IPS DF 4.7 (cell line): ENCODE data around the gene MPDZ.
A peak's percentile ranks its signal among the peaks of the same experiment; 100 is the strongest.
"Not testable (repeated sequence)": the region's sequence is repeated elsewhere in the genome, so short reads cannot be mapped to it uniquely, and the experiment has no call there.

Experiments
- DNase-seq: peaks from one replicate; pipeline ENCODE4 v3.0.0-alpha.2; 2013; ENCODE audit warnings: low spot score; ENCODE audit errors: extremely low read depth

MPDZ gene

DNA sequence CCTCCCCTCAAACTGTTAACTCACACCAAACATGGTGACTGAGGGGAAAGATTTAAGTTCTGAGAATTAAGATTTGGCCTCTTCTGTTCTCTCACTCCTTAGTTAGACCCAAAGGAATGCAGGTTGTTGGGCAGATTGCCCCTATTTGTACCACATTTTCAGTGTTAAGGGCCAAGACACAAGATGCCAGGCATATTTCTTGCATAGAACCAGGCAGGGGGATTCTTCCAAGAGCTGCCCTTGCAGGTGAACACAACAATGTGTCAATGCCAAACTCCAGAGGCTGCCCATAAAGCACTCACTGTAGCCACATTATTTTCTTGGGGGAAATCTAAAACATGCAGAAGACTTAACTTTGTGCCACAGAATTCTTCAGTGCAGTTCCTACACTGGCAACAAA, 14.7 kb downstream of the MPDZ start:
- DNase-seq = no peak

DNA sequence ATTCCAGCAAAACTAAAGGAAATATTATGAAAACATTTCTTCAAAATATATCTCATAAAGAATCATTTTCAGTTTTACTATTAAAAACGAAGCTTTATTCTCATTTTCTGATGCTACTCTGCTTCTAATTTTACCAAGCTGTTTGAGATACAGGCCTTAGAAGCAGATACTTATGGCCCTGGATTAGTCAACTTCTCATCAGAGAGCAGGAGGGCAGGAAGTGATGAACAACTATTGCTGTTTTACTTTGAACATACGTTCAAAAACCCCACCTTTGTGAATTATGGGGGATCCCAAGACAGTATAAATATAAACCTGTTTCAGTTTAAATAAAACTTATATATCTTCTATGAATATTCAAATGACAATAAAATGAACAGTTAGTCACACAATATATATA, 16.0 kb downstream of the MPDZ start:
- no peak for DNase-seq

DNA sequence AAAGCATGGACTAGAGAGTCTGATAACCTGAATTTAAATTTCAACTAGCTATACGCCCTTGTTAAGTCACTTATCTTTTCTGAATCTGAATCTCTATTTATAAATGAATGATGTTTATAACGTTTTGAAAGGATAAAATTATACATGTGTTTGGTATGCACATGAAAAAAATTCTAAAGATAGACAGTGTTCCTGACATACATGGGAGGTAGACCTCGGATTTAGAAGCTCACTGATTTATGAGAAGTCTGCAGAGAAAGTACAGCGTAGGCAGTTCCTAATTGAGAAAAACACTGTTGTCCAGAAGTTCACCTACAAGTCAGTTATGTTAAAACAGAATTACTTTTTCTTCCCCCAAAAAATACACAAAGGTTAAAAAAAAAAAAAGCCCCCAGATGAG, 26.6 kb downstream of the MPDZ start:
- DNase-seq = no peak

DNA sequence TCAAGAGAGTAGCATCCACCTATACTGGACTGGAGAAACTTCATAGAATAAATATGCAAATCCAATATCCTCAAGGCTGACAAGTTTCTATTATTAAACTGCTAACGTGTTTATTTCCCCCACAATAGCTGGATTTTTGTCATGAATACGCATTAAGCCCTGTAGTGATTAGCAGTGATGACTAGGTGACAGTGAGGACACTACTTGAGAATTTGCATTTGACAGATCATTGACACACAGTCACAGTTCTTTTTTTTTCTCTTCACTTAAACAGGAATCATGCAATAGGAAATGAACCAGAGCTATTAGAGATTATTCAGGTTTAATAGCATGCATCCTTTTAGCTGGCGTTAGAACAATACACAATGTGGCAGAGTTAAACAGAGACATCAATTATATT, 35.3 kb downstream of the MPDZ start:
- DNase-seq = no peak

DNA sequence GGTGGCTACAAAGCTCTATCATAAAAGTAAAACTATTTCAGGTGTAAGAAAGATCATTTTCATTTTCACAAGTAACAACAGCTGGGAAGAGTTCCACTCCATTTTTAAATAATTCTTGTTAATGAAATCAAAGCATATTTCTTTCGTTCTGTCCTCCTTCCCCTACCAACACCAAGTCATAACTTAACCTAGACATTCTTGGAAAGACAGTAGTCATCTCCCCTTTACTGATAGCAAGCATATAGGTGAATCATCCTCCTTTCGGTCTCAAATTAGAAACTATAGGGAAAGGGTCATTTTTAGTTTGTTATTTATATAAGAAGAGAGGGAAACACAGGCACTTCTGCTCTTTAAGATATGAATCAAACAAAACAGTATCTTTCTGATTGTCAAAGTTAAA, 38.2 kb downstream of the MPDZ start:
- no peak for DNase-seq

DNA sequence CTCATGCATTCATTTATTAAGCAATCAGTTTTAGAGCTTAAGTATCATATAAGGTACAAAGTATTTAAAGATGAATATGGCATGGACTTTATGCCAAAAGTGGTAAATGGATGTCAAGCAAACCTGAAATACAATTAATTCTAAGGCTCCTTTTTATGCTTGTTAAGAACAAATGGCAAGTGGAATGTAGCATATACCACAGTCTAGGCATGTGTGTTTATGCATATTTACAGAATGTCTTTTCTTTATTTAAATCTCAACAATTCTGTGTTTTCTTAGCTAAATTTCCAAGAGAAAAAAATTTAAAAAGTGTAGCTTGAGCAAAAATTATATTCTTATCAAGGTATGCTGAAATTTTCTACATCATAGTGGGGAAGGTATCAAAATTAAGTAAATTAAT, 39.8 kb downstream of the MPDZ start:
- no peak for DNase-seq

DNA sequence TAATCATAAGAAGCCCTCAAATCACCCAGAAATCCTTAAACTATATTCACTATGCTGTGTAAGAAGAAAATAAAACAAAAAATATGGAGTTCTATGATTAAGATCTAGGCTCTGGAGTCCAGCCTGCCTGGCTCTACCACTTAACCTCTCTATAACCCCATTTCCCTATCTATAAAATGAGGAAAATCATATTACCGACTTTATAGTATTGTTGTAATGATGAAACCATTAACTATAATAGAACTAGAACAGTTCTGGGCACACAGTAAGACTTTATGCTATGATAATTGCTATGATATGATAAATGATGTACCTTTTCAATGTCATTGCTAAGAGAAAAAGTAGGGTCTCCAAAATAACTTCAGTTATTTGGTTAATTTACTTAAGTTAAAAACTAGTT, 40.3 kb downstream of the MPDZ start:
- no peak for DNase-seq

DNA sequence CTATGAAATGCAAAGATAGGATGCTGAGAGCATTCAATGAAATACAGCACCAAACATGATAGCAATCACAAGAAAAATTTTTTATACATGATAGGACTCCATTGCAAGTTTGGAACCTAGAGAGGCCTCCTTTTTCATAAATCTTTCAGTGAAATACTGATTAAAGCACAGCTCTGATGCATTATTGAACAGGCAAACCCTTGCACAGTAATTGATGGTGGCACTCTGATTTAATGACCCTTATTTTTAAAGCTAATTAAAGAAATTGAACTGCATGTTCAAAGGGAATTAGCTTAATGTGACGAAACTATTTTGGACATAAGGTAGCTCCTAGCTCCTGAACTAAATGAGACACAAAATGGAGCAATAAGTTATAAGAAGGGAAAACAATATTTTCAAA, 44.6 kb downstream of the MPDZ start:
- no peak for DNase-seq

DNA sequence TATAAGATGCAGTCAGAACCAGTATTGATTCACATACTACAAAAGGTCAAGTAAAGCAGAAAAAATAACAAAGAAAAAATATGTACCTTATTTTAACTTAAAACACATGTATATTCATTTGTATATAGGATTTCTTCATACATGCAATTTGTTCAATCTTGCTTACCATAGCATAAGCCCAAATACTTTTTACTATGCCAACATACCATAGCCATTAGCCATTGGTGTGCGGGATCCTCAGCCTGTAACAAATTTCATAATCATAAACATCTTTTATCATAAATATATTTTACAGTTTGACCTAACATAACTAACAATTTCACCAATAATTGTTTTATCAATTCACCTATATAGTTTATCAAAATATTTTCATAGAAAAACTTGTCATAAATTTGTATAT, 51.1 kb downstream of the MPDZ start:
- DNase-seq = no peak

DNA sequence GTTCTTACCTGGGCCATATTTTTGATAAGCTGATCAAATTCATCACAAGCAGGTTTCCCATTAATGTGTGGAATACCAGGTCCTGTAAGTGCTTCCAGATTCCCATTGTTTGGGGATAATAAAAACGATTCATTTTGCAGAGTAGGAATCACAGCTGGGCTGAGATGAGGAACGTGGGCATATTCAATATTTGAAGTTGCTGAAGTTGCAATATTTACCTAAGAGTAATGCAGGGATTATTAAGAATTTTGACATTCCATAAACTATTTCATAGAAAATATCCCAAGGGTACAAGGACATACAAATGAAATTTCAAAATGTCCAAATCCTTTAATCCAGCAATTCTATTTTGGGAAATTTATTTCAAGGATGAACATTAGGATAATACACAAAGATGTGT, 55.1 kb downstream of the MPDZ start:
- no peak for DNase-seq

DNA sequence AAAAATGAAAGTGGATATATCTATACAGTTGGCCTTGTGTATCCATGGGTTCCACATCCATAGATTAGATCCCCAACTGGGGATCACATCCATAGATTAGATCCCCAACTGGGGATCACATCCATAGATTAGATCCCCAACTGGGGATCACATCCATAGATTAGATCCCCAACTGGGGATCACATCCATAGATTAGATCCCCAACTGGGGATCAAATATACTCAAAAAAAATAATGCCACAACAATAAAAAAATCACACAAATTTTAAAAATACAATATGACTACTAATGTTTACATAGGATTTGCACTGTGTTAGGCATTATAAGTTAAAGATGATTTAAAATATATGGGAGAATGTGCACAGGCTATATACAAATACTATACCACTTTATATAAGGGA, 56.8 kb downstream of the MPDZ start:
- DNase-seq = not testable (repeated sequence)

DNA sequence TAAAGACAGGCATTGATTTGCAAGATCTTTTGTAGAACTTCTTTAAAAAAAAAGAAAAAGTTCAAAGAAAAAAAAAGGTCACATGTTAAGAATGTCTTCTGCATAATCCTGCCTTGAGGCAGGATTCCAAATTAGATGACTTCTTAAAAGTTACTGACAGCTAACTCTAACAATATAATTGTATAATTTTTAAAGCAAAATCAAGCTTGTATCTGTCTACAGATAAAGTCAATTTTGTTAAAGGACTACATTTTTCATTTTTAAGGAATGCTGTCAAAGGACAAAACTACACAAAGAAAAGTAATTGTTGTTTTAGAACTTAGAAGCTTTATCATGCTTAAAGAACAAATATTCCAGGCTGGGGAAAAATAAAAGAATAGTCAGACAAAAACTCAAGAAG, 57.8 kb downstream of the MPDZ start:
- no peak for DNase-seq

DNA sequence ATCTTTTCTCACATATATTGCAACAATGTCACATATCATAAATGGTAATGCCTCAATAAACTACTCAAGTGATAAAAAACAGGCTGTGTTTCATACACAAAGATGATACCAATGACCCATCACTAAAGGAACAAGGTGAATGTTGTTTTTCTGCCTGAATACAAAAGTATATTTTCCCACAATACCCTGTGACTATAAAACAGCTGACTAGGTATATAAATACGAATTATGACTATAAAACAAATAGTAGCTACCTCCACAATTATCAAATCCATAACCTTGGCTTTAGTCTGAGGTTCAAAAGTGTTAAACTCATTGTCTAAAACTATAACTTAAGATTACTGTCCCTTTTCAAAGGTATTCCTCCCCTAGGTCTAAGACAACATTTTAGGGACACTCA, 58.7 kb downstream of the MPDZ start:
- no peak for DNase-seq

DNA sequence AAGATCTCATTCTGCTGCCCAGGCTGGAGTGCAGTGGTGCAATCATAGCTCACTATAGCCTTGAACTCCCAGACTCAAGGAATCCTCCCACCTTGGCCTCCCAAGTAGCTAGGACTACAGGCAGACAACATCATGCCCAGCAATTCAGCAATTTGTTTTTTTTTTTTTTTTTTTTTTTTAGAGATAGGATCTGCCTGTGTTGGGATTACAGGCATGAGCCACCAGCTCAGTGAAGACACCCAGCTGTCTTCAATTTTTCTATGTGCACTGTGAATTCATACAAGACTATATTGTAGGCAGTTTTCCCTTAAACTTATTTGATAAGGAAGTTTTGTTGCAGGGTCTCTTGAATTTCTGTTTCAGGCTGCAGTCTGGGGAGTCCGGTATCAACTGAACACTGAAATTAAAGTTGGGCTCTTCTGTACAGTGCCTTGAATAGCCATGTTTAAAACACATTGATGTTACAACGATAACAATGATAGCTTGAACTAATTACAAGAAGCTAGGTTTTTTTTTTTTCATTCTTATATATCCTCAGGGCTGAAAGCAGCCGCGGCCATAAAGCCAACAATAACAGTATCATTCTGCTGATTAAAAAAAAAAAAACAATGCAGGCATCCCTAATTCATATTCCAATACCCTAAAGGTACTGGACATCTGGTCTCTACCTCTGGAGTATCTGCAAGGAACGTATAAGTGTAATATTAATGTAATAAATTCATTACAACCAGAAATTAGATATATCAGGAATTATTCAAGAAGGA, 63.5 kb downstream of the MPDZ start:
- no peak for DNase-seq

DNA sequence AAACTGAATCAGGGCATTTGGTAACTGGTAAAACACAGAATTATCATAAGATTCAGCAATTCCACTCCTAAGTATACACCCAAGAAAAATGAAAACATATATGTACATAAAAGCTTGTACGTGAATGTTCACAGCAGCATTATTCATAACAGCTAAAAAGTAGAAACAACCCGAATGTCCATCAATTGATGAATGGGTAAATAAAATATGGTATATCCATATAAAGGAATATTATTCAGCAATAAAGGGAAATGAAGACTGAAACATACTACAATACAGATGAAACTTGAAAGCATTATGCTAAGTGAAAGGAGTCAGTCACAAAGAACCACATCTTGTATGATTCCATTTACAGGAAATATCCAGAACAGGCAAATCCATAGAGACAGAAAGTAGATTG, 65.5 kb downstream of the MPDZ start:
- DNase-seq = no peak

DNA sequence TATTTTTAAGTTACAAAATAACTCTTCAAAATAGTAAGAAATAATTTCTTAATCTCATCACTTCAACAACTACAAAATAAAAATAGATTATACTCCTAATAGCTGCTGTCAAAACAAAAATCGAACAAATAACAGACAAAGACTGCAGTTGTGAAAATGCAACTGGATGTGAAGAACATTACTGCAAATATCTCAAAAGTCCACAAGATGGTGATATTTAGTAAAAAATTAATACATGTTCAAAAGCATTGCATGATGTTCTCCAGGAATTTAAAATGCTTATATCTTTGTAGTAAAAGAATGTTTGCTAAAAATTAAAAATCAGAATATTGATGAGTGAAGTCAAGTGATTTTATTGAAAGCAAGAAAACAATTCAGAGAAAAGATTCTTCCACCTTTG, 66.2 kb downstream of the MPDZ start:
- no peak for DNase-seq

DNA sequence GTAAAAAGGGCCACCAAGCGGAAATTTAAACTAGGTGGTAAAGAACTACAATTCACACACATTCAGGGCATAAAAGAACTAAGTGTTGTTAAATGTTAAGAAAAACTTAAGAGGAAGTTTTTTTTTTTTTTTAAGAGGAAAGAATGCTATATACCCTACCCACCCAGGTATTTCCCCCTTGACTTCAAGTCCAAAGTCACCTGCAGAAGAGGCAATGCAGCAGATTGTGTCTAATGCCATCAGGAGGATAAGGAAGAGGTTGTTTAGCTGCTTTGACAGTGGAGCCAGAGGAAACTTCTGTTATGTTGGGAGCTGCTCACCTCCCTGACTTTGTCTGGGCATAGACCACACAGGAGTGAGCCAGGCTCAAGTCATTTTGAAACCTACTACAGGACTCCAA, 69.2 kb downstream of the MPDZ start:
- DNase-seq = no peak

DNA sequence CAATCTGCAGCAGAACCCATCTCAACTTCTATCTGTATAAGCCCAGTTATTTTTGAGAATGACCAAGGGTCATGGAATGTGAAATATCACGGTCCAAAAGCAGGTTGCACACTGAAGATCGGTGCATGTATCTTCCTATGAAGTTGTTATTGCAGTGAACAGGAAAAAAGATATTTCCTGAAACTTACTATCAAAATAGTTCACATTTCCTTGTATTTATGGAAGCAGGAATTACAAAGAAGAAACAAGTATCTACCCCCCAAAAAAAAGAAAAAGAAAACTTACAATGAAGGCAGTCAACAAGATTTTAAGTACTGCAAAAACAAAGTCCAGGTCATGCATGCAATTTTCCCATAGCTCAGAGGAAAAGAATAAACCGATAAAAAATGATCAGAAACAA, 70.0 kb downstream of the MPDZ start:
- no peak for DNase-seq

DNA sequence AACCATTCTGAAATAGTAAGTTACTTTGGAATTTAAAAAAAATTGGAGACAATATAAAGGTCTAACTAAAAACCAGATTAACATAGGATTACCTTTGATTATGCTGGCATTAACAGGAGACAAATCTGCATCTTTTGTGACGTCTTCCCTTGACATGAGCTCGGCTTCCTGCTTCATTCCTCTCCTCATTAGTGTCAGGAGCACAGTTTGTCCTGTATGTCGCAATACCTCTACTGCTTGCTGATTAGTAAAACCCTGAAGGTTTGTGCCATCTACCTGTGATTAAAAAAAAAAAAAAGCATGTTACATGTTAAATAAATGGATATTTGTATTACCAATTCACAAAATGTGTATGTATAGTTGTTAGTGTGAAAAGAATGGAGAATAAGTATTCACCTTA, 73.7 kb downstream of the MPDZ start:
- no peak for DNase-seq

DNA sequence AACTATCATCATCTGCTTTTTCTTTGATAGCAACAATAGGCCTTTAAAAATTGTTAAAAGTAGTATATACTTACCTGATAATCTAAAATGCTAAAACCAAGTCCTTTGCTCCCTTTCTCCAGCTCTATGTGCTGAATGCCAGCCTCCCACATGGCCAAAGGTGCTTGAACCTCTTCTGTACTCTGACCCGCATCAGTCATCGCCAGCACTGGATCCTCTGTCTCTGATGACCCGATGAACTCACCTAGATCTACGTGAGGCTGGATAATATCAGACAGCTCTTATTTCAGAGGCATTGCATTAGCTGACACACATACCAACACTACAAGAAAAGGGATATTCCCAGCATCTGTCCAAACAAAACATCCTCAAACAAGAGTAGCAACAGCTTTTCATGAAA, 89.5 kb downstream of the MPDZ start:
- DNase-seq = no peak

DNA sequence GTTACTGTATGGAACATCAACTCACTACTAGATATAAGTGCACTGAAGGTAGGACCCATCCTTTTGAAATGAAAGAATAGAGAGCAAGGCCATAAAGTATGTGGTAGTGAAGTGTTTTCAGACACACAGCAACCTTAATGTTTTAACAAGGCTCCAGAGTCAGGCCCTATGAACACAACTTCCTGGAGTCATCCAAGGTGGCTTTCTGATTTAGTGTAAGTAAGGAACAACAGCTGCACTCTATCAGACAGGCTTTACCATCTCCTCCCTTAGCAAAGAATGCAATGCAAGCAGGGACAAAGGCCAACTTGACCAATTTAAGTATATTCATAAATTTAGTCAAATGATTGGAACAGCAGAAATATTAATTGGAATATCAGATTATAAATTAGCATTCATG, 90.1 kb downstream of the MPDZ start:
- DNase-seq = no peak

DNA sequence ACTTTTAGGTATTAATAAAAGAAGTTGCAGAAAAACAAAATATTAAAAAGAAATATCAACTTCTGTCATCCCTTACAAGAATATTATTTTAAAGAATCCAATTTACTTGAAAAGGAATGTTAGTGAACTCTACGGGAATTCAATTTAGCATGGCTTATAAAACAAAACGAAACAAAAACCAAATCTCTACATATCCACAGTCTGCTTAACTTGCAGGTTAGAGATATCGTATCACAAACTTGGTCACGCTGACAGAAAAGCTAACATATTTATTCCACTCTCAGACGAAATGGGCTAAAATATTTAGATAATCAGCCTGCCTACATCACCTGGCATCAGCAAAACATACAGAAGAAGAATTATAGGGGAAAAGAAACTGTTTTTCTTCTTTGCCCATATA, 92.7 kb downstream of the MPDZ start:
- no peak for DNase-seq

DNA sequence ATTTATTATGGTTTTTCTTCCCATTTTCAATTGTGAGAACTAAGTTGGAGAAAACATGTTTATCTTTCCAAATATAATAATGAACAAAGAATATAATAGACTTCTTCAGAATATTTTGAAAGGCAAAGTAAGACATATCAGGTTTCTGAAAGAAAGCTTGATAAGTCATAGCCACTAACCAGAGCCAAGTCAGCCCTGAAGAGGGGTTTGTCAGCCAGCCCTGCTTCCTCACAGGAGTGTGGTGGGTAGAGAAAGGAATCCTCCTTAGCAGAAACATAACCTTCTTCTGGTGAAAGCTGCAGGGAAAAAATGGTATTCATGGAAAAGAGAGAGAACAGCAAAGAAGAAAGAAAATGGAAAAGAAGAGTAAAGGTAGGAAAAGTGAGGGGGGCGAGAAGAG, 93.4 kb downstream of the MPDZ start:
- no peak for DNase-seq

DNA sequence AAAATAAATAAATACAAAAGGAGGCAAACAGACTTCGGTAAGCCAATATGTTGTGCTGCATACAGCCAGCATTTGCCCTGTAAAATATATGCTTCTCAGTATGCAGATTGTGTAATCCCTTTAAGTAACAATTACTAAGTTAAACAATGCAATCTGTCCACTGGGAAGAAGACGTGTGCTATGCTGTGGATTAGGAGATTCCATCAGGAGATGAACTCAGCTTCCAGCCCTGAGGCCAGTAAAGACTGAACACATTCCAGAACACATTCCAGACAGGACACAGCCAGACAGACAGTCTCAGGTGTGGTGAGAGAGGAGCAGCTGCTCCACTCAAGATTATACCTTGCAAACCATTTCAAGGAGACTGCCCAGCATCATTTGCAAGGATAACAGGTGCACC, 97.8 kb downstream of the MPDZ start:
- DNase-seq = peak; percentile 7
